Activated T-cell treated with anti-CD3 and anti-CD28 coated beads for 1 hour (primary cell): Measurements from ENCODE around the gene HHAT.

Experiments
- DNase-seq: peaks from one replicate; pipeline ENCODE4 v3.0.0-alpha.2; 2020; ENCODE audit warnings: low read depth

Gene HHAT

DNA sequence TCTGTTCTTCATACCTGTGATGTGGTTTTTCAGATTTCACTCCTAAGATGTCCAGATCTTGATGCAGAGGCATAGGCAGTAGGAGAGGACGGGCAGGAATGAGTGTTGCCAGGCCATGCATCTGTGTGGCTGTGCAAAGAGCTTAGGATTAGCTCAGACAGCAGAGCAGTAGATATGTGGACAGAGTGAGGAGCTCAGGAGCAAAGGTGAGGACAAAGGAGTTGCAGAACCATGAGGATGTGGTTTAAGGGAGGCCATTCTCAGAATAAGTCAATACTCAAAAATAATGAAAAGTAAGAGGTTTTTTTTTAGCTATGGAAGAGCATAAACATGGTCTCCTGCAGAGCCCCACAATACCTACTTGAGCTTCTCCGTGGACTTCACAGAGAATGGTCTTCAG lies 158.3 kb downstream of the HHAT start:
- no peak for DNase-seq

DNA sequence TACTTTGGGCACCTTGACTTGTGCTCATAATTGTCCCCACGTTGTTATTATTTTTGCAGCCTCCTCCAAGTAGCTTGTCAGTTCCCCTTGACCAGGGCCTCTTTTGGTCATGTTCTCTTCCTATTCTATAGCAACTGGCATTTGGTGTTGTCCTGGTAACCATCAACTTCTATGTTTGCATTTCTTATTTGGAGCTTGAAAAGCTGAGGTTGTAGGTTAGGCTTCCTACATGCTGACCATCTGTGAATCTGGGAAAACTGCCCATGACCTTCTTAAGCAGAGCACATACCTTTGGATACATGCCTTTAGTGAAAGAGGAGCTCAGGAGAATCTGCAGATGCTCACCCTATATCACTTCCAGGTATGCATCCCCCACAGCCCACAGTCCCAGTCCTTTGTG lies 160.8 kb downstream of the HHAT start:
- no peak for DNase-seq

DNA sequence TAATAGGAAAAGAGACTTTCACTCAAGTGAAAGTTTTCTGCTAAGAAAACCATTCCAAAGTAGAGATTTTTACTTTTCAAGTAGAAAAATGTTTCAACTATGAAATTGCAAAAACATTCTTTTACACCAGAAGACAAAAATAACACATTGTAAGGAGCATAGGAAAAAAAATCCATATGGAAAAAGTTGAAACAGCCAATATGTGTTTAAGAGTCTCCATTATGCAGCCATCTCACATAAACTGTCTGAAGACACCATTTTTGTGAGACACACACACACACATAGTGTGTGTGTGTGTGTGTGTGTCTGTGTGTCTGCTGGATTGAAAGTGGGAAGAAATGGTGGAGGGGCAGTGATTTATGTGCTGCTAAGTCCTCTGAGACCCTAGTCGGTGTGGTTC lies 162.1 kb downstream of the HHAT start:
- DNase-seq = no peak

DNA sequence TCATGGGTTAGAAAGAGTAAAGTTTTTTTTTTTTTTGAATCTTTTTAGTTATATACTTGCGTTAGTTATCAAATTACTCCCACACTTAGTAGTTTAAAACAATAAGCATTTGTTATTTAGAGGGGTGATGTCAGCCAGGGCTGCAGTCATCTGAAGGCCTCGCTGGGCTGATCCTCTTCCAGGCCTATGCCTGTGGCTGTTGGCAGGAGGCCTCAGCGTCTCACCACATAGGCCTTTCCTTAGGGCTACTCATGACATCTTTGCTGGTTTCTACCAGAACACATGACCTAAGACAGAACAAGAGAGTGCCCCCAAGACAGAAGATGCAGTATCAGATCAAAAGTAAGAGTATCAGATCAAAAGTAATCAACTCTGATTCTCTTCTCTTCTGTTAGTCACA lies 167.4 kb downstream of the HHAT start:
- DNase-seq = no peak

GRCh38 chr1:210499956-210500355 lies 171.3 kb downstream of the HHAT start:
- DNase-seq = no peak

GRCh38 chr1:210500831-210501230 lies 172.1 kb downstream of the HHAT start:
- no peak for DNase-seq

- DNase-seq = no peak
Observed at GRCh38 chr1:210504286-210504685, 175.6 kb downstream of the HHAT start.

DNA sequence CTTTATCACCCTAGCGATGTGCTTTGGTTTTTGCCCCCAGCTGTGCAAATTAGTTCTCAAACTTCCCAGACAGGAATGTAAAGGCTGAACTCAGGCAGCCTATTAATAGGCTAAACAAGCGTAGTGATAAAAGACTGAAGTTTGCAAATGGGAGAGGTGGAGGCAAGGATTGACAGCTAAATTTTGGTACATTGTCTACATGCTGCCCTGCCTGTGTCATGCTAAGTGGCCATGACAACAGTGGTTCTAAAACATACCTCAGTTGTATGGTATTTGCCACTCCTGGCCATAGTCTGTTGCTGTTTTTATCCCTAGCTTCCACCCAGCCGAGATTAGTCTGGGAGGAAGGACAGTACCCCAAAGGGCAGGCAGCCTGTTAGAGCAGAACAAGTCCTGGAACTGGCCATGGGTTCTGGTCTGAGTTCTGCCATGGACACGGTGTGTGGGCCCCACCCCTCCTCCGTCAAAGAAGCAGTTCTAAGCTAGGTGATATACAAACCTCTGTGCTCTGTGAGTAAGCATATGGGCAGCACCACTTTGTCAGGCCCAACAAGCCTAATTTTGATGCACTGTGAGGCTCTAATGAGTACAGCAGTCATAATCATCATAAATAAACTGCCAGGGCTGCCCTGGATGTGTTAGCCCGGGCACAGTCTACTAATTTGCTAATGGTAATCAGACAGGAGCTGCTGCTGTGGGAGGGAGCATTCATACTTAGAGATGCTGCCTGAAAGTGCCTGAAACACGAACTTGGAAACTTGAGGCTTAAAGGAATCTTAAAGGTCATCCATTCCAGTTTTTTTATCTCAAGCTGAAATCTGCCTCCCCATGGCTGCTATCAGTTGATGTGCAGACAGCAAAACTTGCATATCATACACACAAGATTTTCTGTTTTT lies 177.1 kb downstream of the HHAT start:
- no peak for DNase-seq

- DNase-seq = no peak
Observed at GRCh38 chr1:210506689-210507088, 178.0 kb downstream of the HHAT start.

DNA sequence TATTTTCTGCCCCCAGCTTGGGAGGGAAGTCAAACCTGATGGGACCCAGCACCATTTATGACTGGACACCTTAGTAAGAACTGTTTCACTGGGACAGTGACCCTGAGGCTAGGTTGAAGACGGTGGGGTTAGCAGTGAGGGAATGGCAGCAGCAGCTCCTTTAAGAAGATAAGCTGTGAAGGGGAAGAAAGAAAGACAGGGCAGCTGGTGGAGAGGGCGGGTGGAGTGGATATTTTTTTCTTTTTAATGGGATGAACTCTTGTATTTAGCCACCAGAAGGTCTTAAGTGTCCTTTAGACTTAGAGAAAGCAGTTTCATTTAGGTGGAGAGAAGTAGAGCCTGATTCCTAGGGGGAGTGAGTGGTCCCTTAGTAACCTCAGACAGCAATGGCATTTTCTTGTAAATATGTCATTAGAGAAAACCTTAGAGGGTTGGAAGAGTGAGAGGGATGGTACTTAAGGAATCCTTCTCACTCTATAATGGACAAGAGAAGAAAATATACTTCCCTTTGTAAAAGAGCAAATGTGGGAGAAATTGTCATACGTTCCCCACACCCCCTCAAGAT lies 187.5 kb downstream of the HHAT start:
- no peak for DNase-seq

DNA sequence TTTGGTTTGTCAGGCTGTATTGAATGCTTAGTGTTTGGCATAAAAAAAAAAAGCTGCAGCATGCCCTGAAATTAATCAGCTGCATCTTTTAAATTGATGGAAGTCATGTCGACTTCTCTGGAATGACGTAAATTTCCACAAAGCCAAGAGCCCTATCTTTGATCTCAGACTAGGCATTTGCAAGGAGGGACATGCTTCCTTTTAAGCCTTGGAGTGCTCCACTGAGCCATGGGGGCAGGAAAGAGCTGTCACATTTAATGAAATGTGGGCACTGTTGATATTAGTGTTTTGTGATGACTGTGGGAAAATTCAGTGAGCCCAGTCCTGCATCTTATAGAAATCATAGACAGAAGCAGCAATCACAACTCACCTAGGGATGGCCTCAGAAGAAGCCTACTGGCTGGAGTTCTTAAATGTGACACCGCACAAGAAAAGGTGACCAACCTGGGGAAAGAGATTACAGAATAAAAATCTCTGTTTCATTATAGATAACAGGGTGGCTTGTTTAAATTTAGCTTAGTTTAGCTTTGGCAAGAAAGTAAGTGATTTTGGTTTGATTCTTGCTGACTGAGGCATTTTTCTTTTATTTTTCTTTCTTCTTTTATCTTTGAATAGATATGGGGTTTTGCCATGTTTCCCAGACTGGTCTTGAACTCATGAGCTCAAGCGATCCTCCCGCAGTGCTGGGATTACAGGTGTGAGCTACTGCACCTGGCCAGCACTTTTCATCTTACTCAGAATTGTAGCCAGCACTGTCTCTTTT lies 188.2 kb downstream of the HHAT start:
- DNase-seq = no peak

- DNase-seq = no peak
Observed at GRCh38 chr1:210523830-210524229, 195.1 kb downstream of the HHAT start.

DNA sequence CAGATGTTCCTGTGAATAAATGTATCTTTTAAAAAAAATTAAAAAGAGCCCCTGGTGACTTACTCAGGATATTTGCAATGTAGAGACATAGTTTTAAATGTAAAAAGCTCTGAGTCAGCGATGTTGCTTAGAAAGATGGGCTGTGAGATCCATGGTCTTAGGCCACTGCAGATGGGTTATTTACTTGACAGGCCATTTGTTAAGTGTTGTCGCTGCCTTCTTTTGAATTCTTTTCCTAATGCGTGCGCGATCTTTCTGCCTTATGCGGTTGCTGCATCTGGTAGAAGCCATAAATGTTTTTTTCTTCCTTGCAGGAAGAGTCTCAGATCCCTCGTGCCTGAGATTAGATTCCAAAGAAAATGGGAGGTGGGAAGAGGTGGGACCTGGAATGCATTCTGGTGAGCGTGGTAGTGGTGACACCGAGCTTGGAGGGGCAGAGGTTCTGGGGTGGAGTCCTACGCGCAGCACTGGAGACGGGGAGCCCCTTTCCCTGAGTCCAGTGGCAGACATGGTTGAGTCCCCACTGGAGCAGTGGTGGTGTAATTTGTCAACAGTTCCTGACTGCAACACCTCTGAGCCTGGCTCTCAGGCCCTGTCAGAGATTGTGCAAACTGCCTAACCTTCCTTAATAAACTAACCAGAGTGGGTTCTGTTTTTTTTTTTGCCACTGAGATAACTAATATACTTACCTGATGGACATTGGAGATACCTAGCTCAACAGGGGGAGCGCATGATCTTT lies 197.2 kb downstream of the HHAT start:
- no peak for DNase-seq

DNA sequence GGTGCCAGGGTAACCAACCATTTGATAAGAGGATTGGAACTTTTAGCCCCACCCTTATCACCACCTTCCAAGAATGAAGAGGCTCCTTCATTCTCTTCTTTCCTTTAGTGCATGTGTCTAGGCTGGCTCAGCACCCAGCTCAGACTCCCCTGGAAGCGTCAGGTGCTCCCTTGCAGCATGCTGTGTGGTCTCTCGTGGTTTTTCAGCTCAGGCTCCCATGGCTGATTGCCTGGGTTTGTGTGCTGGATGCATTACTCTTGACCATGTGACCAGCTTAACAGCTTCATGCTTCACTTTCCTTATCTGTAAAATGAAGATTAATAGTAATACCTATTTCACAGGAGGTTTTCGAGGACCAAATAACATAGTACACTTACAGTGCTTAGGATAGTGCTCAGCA lies 198.4 kb downstream of the HHAT start:
- no peak for DNase-seq

GRCh38 chr1:210531475-210532222 lies 202.9 kb downstream of the HHAT start:
- no peak for DNase-seq

GRCh38 chr1:210532223-210532598 lies 203.5 kb downstream of the HHAT start:
- no peak for DNase-seq

DNA sequence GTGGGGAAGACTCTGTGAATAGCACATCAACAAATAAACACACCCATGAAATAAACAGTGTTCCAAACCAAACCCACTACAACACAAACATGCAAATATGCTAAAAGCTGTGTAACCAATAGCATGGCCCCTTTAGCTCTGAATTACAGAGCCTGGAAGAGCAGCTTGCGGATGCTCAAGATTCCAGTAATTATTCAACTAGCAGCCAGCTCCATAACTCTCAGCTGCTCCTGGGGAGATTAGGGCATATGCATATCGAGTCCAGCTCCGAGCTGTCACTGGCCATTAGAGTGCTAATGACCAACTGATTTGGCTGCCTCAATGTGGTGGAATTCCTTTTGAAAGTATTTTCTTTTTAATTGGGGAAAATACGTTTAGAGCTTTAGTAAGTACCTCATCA lies 207.1 kb downstream of the HHAT start:
- no peak for DNase-seq

DNA sequence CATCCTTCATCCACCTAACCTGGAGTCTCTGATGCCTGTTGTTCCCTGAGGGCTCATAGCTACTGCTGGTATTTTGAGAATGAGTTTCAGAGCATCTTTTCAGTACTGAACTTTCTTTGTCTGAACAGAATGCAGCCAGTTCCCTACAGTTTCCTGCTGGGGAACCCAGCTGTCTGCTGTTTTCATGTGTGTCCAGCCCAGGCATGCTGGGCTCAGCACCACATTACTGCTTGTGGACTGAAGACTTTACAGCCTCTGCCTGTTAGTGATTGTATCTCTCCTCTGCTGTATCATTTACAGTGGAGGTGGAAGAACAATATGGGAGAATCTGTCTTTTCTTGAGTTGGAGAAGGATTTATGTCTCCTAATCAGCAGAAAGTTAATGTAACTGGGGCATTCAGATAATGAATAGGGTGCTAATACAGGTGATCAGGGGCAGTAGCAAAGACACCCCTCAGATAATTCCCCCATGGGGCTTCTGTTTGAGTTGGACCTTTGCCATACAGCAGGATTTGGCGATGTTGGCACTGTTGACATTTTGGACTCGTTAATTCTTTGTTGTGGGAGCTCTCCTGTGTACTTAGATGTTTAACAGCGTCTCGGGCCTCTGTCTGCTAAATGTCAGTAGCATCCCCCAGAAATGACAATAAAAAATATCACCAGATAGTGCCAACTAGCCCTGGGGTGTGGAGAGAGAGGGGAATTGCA lies 207.7 kb downstream of the HHAT start:
- DNase-seq = no peak

- DNase-seq = no peak
Observed at GRCh38 chr1:210540288-210540687, 211.6 kb downstream of the HHAT start.

- DNase-seq = no peak
Observed at GRCh38 chr1:210541680-210542358, 213.1 kb downstream of the HHAT start.
